HPDE6-E6E7 (cell line): ENCODE data around the gene ARPC3.
"Not testable (repeated sequence)": the region's sequence is repeated elsewhere in the genome, so short reads cannot be mapped to it uniquely, and the experiment has no call there.

Experiments
- DNase-seq: peaks from one replicate; pipeline ENCODE4 v3.0.0; 2011; ENCODE audit warnings: missing footprints; ENCODE audit errors: extremely low spot score

The ARPC3 gene

DNA sequence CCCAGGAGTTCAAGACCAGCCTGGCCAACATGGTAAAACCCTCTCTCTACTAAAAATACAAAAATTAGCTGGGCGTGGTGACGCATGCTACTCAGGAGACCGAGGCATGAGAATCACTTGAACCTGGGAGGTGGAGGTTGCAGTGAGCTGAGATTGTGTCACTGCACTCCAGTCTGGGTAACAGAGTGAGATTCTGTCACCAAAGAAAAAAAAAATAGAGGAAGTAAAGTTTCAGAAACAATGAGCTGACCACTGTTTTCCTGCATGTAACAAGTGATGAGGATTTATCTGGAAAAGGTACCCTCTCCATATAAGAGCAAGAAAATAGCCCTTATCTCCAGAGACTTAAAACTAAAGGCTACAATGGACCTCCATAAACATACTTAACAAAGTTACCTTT is 33.0 kb downstream of the ARPC3 start:
- DNase-seq: not testable (repeated sequence)

DNA sequence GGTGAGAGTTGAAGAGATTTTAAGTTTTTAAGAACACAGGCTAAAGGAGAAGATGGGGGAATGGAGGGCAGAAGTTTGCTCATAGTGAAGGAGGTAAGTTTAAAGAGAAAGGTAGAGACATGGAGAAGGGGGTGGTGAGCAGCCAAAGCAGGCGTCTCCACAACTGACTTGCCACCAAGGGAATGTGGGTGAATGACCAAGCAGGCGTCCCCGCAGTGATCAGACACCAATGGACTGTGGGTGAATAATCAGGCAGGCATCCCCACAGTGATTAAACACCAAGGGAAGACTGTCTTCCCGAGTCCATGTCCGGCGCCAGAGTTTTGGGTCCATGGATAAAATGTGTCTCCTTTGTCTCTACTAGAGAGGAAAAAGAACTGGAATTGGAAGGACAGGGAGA is 40.1 kb downstream of the ARPC3 start:
- DNase-seq: not testable (repeated sequence)

DNA sequence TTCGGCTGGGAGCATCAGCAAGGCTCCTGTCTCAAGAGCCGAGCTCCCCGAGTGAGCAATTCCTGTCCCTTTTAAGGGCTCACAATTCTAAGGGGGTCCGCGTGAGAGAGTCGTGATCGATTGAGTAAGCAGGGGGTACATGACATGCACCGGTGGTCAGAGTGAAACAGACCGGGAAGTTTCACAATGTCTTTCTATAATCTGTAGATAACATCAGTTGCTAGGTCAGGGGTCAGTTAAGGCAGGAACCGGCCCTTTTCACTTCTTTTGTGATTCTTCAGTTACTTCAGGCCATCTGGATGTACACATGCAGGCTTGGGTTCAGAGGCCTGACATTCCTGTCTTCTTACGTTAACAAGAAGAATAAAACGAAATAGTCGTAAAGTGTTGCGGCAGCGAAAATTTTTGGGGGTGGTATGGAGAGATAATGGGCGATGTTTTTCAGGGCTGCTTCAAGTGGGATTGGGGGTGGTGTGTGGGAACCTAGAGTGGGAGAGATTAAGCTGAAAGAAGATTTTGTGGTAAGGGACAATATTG is 44.9 kb downstream of the ARPC3 start:
- DNase-seq: not testable (repeated sequence)

- DNase-seq: peak; percentile 84
These were observed 46.0 kb downstream of the ARPC3 start for GRCh38 chr12:110403976-110404682.

DNA sequence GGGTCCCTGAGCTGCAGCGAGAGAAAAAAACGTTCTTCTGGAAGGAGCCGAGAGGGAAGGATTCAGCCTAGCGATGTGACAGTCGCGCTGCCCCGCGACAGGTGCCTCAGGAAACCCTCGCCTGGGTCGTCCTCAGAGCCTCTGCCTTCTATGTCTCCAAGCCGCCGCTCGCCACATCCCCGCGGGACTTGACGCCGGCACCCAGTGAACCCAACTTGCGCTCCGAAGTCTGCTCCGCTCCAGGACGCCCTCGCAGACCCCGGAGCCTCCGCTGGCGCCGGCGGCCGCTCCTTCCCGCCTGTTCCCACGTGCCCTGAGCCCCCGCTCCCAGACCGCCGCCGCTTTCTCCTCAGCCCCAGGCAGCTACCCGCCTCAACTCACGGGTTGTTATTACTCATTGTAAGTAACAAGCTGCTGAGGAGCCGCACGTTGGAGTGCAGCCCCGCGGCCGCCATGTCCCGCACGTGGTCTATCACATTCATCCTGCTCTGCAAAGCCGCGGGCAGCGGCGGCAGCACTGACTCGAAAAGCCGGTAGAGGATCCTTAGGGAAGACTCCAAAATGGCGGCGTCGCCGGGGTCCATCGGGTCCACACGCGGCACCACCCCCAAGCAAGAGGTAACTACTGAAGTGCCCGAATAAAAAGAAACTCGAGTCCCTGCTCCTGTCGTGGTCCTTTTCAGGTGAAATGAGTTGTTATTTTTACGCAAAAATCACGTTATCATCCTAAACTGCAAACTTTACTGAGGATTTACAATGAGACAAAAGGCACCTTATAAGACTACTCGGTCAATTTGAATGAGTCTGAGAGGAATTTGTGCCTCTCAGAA is 46.8 kb downstream of the ARPC3 start, which contains the start of gene ANAPC7:
Gene ANAPC7, minus strand, starts transcription at position 563 of the 830 bp plus-strand sequence. Its CDS starts 81 bp downstream, at position 482.
- DNase-seq: peak; percentile 94
